Measurements from ENCODE around the gene GLI2.

The GLI2 gene

DNA sequence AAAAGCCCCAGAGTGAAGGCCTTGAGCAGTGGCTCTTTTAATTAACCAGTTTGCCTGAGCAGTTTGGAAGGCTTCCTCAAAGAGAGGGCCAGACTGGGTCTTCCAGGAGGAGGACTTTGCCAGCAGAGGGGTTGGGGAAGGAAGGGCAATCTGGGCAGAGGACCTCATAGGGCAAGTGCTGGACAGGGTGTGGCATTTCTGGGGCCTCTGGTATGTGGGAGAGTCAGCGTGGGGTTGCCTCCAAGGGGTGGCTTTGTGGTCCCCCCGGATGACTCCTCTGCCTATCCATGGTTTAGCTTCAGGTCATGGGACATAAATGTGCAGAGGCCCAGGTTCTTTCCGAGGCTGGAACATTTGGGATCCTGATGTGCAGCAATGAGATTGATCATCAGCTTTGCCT lies 12.6 kb downstream of the GLI2 start:
- no peaks in the 10 kb centered on the region for H3K9me3 Mint-ChIP-seq
- no peak for DNase-seq
- H3K27ac Mint-ChIP-seq: no peak overlapping the region
- H3K4me1 Mint-ChIP-seq: no peaks in the 10 kb centered on the region
- ATAC-seq (replicated peaks): no peak
- no peaks in the 10 kb centered on the region for H3K36me3 Mint-ChIP-seq
- no peak overlapping the region for H3K4me3 Mint-ChIP-seq
- H3K27me3 Mint-ChIP-seq: peaks cover 12 to 26% of the 10 kb centered on the region in 2 donors

- peaks cover 11 to 23% of the 10 kb centered on the region in 2 donors for H3K27me3 Mint-ChIP-seq
- no peak for DNase-seq
- no peak overlapping the region for H3K27ac Mint-ChIP-seq
- ATAC-seq (replicated peaks): no peak
- H3K9me3 Mint-ChIP-seq: no peaks in the 10 kb centered on the region
- no peaks in the 10 kb centered on the region for H3K4me1 Mint-ChIP-seq
- no peaks in the 10 kb centered on the region for H3K36me3 Mint-ChIP-seq
- no peak overlapping the region for H3K4me3 Mint-ChIP-seq
Observed at GRCh38 chr2:120748741-120749140, 13.1 kb downstream of the GLI2 start.

DNA sequence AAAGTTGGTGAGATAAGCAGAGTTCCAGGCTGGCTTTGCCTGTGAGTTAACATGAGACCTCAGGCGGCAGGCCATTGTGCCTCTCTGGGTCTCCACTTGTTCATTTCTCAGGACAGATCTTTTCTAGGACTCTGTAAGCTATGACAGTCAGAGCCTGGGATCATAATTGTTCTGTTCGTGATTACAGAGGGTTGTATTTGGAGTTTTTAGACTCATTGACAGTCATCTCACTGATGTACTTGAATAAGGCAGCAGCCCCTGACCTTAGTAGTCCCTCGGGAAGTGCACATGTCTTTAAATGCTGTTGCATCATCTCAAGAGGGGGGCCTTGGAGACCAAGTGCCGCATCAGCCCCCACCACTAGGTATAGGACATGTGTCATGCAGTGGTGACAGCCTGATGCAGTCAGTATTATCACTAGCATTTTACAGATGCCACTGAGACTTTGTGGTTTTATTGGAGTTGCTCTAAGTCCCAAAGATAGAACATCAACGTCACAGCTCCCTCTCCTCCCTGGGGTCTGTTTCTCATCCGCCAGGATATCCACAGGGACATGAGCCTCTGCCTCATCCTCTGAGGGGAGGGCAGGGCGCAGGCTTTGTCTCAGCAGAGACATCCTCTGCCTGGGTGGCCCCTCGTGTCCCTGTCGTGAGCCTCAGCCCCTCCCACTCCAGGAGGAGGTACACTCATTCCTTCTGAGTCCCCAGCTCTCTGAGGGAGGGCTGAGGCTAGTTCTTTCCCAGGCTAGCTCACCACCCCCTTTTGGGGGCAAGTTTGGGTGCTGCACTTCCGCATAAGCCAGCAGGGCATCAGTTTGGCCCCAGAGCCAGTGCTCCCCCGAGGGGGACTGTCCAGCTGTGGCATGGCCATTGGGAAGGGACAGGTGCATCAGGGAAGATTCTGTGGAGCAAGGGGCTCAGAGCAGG lies 14.1 kb downstream of the GLI2 start:
- no peaks in the 10 kb centered on the region for H3K9me3 Mint-ChIP-seq
- ATAC-seq (replicated peaks) (no peak), DNase-seq (no peak)
- no peak overlapping the region for H3K27ac Mint-ChIP-seq
- H3K4me1 Mint-ChIP-seq: no peaks in the 10 kb centered on the region
- peaks cover 5 to 13% of the 10 kb centered on the region in 2 donors for H3K27me3 Mint-ChIP-seq
- H3K4me3 Mint-ChIP-seq: no peak overlapping the region
- no peaks in the 10 kb centered on the region for H3K36me3 Mint-ChIP-seq

GRCh38 chr2:120750488-120751210 lies 15.0 kb downstream of the GLI2 start:
- H3K27ac Mint-ChIP-seq: no peak overlapping the region
- no peak overlapping the region for H3K4me3 Mint-ChIP-seq
- no peaks in the 10 kb centered on the region for H3K9me3 Mint-ChIP-seq
- H3K27me3 Mint-ChIP-seq: peaks cover 0 to 8% of the 10 kb centered on the region in 2 donors
- no peak for DNase-seq
- ATAC-seq (replicated peaks): no peak
- no peaks in the 10 kb centered on the region for H3K4me1 Mint-ChIP-seq
- no peaks in the 10 kb centered on the region for H3K36me3 Mint-ChIP-seq

DNA sequence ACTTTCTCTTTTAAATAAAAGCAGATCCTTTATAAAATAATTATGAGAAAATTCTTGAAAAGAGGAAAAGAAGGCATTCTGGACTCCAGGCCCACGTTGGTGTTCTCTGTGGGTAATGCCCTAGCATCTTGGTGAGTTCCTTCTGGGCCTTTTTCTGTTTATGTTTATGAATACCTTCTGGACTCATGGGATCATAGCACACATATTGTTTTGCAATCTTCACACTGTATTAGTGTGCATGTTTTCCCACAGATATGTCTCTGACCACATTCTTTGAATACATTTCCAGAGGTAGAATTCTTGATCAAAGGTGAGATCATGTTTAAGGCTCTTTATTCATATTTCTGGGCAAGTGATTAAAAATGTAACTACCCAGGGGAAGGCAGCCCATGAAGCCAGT lies 15.9 kb downstream of the GLI2 start:
- no peak overlapping the region for H3K27ac Mint-ChIP-seq
- ATAC-seq (replicated peaks) (peak in 1 of 2 donors; percentile 14), DNase-seq (no peak)
- H3K4me3 Mint-ChIP-seq: no peak overlapping the region
- peaks cover 0 to under 1% of the 10 kb centered on the region in 2 donors for H3K27me3 Mint-ChIP-seq
- no peaks in the 10 kb centered on the region for H3K9me3 Mint-ChIP-seq
- no peaks in the 10 kb centered on the region for H3K36me3 Mint-ChIP-seq
- no peaks in the 10 kb centered on the region for H3K4me1 Mint-ChIP-seq

DNA sequence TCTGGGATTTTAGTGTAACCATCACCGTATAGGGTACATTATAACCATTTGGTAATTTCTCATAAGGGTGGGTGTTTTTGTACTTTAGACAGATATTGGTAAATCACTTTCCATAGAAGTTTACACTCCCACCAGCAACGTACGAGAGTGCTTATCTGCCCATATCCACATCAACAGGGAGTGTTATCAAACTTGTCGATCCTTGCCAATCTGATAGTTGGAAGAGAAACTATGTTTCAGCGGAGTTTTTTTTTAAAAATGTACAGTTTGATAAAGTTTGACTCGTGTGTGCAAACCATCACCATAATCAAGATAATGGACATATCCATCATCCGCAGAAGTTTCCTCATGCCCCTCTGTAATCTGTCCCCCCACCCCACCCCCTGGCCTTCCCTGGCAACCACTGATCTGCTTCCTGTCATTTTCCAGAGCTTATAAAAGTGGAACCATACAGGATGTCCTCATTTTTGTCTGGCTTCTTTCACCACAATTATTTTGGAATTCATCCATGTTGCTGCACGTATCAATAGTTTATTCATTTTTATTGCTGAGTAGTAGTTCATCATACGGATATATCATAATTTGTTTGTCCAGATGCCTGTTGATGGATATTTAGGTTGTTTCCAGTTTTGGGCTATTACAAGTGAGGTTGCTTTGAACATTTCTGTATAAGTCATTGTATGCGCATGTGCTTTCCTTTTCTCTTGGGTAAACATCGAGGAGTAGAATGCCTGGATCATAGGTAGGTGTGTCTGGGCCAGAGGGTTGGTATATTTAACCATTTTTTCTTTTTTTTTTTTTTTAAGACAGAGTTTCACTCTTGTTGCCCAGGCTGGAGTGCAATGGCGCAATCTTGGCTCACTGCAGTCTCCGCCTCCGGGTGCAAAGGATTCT lies 18.6 kb downstream of the GLI2 start:
- DNase-seq: no peak
- ATAC-seq (replicated peaks): no peak
- Mint-ChIP-seq H3K27ac (no peak overlapping the region), H3K27me3 (peaks cover 0 to 17% of the 10 kb centered on the region in 2 donors), H3K4me1 (no peaks in the 10 kb centered on the region), H3K36me3 (no peaks in the 10 kb centered on the region), H3K4me3 (no peak overlapping the region), H3K9me3 (peaks cover 0 to 1% of the 10 kb centered on the region in 2 donors)

GRCh38 chr2:120758181-120759144 lies 22.8 kb downstream of the GLI2 start:
- H3K27ac Mint-ChIP-seq: no peak overlapping the region
- peaks cover 0 to 24% of the 10 kb centered on the region in 2 donors for H3K27me3 Mint-ChIP-seq
- no peak for ATAC-seq (replicated peaks)
- H3K4me3 Mint-ChIP-seq: no peak overlapping the region
- H3K9me3 Mint-ChIP-seq: peaks cover 0 to 1% of the 10 kb centered on the region in 2 donors
- DNase-seq: no peak
- H3K4me1 Mint-ChIP-seq: no peaks in the 10 kb centered on the region
- no peaks in the 10 kb centered on the region for H3K36me3 Mint-ChIP-seq

GRCh38 chr2:120759543-120760331 lies 24.1 kb downstream of the GLI2 start:
- H3K9me3 Mint-ChIP-seq: peaks cover 0 to 1% of the 10 kb centered on the region in 2 donors
- H3K27ac Mint-ChIP-seq: no peak overlapping the region
- H3K4me3 Mint-ChIP-seq: no peak overlapping the region
- H3K27me3 Mint-ChIP-seq: peaks cover 0 to 24% of the 10 kb centered on the region in 2 donors
- DNase-seq: no peak
- ATAC-seq (replicated peaks): no peak
- H3K4me1 Mint-ChIP-seq: no peaks in the 10 kb centered on the region
- H3K36me3 Mint-ChIP-seq: no peaks in the 10 kb centered on the region

DNA sequence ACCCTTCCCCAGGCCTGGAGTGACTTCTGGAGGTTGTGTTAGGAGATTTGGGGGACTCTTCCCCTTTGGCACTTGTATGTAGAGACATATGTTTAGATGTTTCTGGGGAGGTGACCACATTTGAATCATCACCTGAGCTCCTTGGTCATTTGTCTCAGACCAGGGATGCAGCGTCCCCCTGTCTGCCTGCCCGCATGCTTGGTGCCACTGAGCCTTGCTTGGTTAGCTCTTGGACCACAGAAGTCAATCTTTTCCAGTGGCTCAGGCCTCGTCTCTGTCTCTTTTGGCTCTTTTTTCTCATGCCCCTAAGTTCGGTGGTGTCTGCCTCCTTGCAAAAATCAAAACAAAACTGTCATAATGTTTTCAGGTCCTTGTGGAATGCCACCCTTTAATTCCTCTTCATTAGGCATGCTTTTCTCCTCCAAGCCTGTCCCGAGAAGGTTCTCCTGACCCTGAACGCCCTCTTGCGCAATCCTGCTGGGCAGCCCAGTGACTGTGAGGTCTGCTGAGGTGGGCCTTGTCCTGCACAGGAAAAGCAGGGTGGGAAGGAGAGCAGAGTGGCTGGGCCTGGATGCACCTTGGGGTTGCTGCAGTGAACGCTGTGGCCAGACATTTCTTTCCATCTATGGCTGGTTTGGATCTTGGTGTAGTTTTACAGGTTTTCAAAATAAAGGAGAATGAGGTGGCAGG lies 24.9 kb downstream of the GLI2 start:
- Mint-ChIP-seq H3K27me3 (peaks cover 0 to 24% of the 10 kb centered on the region in 2 donors), H3K9me3 (peaks cover 0 to 1% of the 10 kb centered on the region in 2 donors), H3K4me3 (no peak overlapping the region), H3K36me3 (no peaks in the 10 kb centered on the region), H3K27ac (no peak overlapping the region), H3K4me1 (no peaks in the 10 kb centered on the region)
- DNase-seq: no peak
- ATAC-seq (replicated peaks): no peak

DNA sequence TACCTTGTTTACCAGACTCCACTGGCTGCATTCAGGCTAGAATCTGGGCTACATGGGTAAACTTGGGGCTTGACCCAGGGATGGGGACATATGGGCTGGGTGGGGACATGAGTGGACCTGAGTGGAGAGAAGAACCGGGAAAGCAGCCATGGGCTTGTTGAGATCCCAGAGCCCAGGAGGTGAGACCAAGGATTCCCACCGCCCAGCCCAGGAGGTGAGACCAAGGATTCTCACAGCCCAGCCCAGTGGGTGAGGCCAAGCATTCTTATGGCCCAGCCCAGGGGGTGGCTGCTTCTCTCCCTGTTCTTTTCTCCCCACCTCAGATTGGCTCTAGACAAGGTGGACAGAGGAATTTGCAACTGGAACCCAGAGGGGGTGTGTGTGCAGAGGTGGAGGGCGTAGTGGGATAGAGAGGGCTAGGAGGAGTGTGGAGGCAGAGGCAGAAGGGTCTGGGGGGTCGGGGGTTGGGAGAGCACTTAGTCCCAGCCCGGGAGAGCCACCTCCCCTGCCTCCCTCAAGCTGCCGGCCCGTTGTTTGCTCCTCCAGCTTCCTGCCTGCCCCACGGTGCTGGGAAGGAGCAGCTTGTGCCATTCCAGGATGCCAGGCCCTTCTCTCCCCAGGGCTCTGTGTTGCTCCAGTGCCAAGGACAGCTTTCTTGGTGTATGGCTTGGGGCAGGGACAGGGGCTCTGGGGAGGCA lies 25.6 kb downstream of the GLI2 start:
- no peaks in the 10 kb centered on the region for H3K4me1 Mint-ChIP-seq
- DNase-seq: no peak
- H3K27ac Mint-ChIP-seq: no peak overlapping the region
- ATAC-seq (replicated peaks): no peak
- H3K36me3 Mint-ChIP-seq: no peaks in the 10 kb centered on the region
- H3K9me3 Mint-ChIP-seq: peaks cover 0 to 1% of the 10 kb centered on the region in 2 donors
- H3K4me3 Mint-ChIP-seq: no peak overlapping the region
- H3K27me3 Mint-ChIP-seq: peaks cover 0 to 24% of the 10 kb centered on the region in 2 donors

- Mint-ChIP-seq H3K36me3 (no peaks in the 10 kb centered on the region), H3K27me3 (peaks cover 0 to 22% of the 10 kb centered on the region in 2 donors), H3K27ac (no peak overlapping the region), H3K9me3 (peaks cover 0 to 1% of the 10 kb centered on the region in 2 donors), H3K4me1 (no peaks in the 10 kb centered on the region), H3K4me3 (no peak overlapping the region)
- DNase-seq: no peak
- ATAC-seq (replicated peaks): no peak
Observed at GRCh38 chr2:120761911-120762310, 26.2 kb downstream of the GLI2 start.
